Upper lobe of left lung (tissue), 4 donors: ENCODE results near the gene GPC5.

ENCODE experiments used
- CTCF ChIP-seq, 6 experiments: fragments of 450-650 bp in 4 of 6; fragments of 200-600 bp in 2 of 6; sonication (generic) in 2 of 6; IDR thresholded peaks; one replicate each; pipeline ENCODE4 v1.5.1; 2016 to 2019; ENCODE audit warnings: antibody characterized with exemption in 6 of 6
- POLR2A ChIP-seq, 4 donors: fragments of 450-650 bp; IDR thresholded peaks; one replicate each; pipeline ENCODE4 v1.5.1; 2016 to 2017; ENCODE audit warnings: antibody characterized with exemption in 4 of 4, mild to moderate bottlenecking in 2 of 4

- no peak for TF ChIP-seq CTCF (IDR thresholded peaks at IDR 0.05)
- TF ChIP-seq POLR2A (IDR thresholded peaks at IDR 0.05): no peak
Observed at GRCh38 chr13:92218615-92219014, 820.2 kb downstream of the GPC5 start.
